ENCODE results near the gene PANX3. TPM values are rescaled to one million over a fixed set of nuclear protein-coding genes. Genes with fewer than 3 reads are reported as not detected.

Gene PANX3
- polyA plus RNA-seq, 1 of the 3 experiments (the other 2 are of a cell fraction): not detected

- Histone ChIP-seq H3K27ac (ENCODE audit: low read depth in 2 of 2, low read length in 1 of 2) (no peak overlapping the region), H3K4me2 (no peak overlapping the region), H3K9me3 (no peaks in the 10 kb centered on the region), H3F3A (replicated peaks; ENCODE audit: insufficient read depth) (peaks cover 5% of the 10 kb centered on the region), H3K4me3 (ENCODE audit: low read depth in 2 of 2, low read length in 1 of 2) (no peak overlapping the region), H3K9me2 (no peaks in the 10 kb centered on the region), H3K27me3 (ENCODE audit: insufficient read depth) (no peaks in the 10 kb centered on the region), H3K4me1 (ENCODE audit: control insufficient read depth in 1 of 2, insufficient read depth in 2 of 2, low read depth in 1 of 2, low read length in 1 of 2) (no peaks in the 10 kb centered on the region; a peak in 1 of 4 replicates), H2AFZ (ENCODE audit: low read depth) (no peak overlapping the region), H3K36me3 (replicated peaks in 1 of 2; ENCODE audit: control insufficient read depth in 1 of 2, insufficient read depth in 2 of 2, low read length in 1 of 2) (peaks cover 83 to 95% of the 10 kb centered on the region in 2 experiments), H4K20me1 (ENCODE audit: insufficient read depth) (peaks cover 7% of the 10 kb centered on the region; the same call in 1 of the 2 replicates), H3K9ac (no peak overlapping the region), H3K79me2 (ENCODE audit: insufficient read depth) (peaks cover 23% of the 10 kb centered on the region)
- DNase-seq: no peak
- no peak for TF ChIP-seq TEAD4 (IDR thresholded peaks at IDR 0.05; ENCODE audit: borderline replicate concordance, insufficient read depth)
- no peak for TF ChIP-seq FOSL2 (IDR thresholded peaks at IDR 0.05; ENCODE audit: borderline replicate concordance, low read depth)
- no peak for TF ChIP-seq SIN3A (IDR thresholded peaks at IDR 0.05; ENCODE audit: borderline replicate concordance, low read depth, low read length)
- POLR2A ChIA-PET: no interaction called here
- CTCF ChIA-PET: interaction anchor here (0.9 to 6.1 kb wide), 4 partner anchors 10 to 246 kb away, joined by 3 to 44 read pairs (median 4); no protein-coding TSS in a partner anchor
- WGBS (ENCODE audit: low lambda C conversion rate): 88% methylated on average over 4 of the region's 4 CpGs
Measured at GRCh38 chr11:124629961-124630360, 18.7 kb downstream of the PANX3 start.

GRCh38 chr11:124633355-124633754, 22.1 kb downstream of the PANX3 start:
- CTCF ChIA-PET: interaction anchor here (0.8 to 6.1 kb wide), 5 partner anchors 10 to 233 kb away, joined by 3 to 44 read pairs (median 4); partner anchors contain the start of genes NRGN and TBRG1
- H3K4me3 ChIP-seq (ENCODE audit: low read depth in 2 of 2, low read length in 1 of 2): no peak overlapping the region
- no peaks in the 10 kb centered on the region for H3K9me2 ChIP-seq
- H3K4me1 ChIP-seq (ENCODE audit: control insufficient read depth in 1 of 2, insufficient read depth in 2 of 2, low read depth in 1 of 2, low read length in 1 of 2): no peaks in the 10 kb centered on the region
- H3K27ac ChIP-seq (ENCODE audit: low read depth in 2 of 2, low read length in 1 of 2): no peak overlapping the region
- H3F3A ChIP-seq (replicated peaks; ENCODE audit: insufficient read depth): peaks cover 4% of the 10 kb centered on the region
- H3K79me2 ChIP-seq (ENCODE audit: insufficient read depth): no peaks in the 10 kb centered on the region; the same call in 1 of the 2 replicates
- H4K20me1 ChIP-seq (ENCODE audit: insufficient read depth): no peaks in the 10 kb centered on the region
- no peak overlapping the region for H3K4me2 ChIP-seq
- H2AFZ ChIP-seq (ENCODE audit: low read depth): no peak overlapping the region
- H3K9ac ChIP-seq: no peak overlapping the region
- H3K9me3 ChIP-seq: no peaks in the 10 kb centered on the region
- peaks cover 64 to 96% of the 10 kb centered on the region in 2 experiments for H3K36me3 ChIP-seq (replicated peaks in 1 of 2; ENCODE audit: control insufficient read depth in 1 of 2, insufficient read depth in 2 of 2, low read length in 1 of 2)
- TF ChIP-seq RAD21 (IDR thresholded peaks at IDR 0.05; ENCODE audit: low read length) (0 out of 2 replicates have a peak, but pooled peaks have one; percentile 5), ZBTB33 (IDR thresholded peaks at IDR 0.05; ENCODE audit: borderline replicate concordance, low read depth) (no peak), USF1 (IDR thresholded peaks at IDR 0.05; ENCODE audit: borderline replicate concordance, low read depth) (no peak), JUND (IDR thresholded peaks at IDR 0.05) (no peak), CTCF (IDR thresholded peaks at IDR 0.05) (peak; percentile 55)
- DNase-seq: peak; percentile 22
- H3K27me3 ChIP-seq (ENCODE audit: insufficient read depth): no peaks in the 10 kb centered on the region
- POLR2A ChIA-PET: no interaction called here
- WGBS (ENCODE audit: low lambda C conversion rate): 42% methylated on average over 1 of the region's 1 CpG

All from SK-N-SH (cell line).